DND-41 (cell line): Measurements from ENCODE around the gene ANK3.

Experiments used
- ATAC-seq: fragments of 200-7000 bp; cut with Tn5 transposase; 3 replicates; pipeline ENCODE4 v1.9.1; 2021; ENCODE audit warnings: low read depth; ENCODE audit not compliant: insufficient read depth
- DNase-seq: peaks from one replicate; pipeline ENCODE4 v3.0.0-alpha.2; 2020
- H2AFZ ChIP-seq: 2 replicates; pipeline ENCODE4 v1.6.0; 2012; ENCODE audit warnings: low read depth, low read length
- H3K27ac ChIP-seq: 2 replicates; pipeline ENCODE4 v1.5.1; 2012; ENCODE audit warnings: low read length, inconsistent platforms
- H3K27me3 ChIP-seq: fragments of 200-600 bp; sonication (generic); 2 replicates; pipeline ENCODE4 v1.6.0; 2012; ENCODE audit warnings: low read length, mild to moderate bottlenecking, inconsistent platforms; ENCODE audit not compliant: insufficient read depth, poor library complexity
- H3K36me3 ChIP-seq: 2 replicates; pipeline ENCODE4 v1.5.1; 2012; ENCODE audit warnings: low read length, inconsistent platforms; ENCODE audit not compliant: insufficient read depth
- H3K4me1 ChIP-seq: 2 replicates; pipeline ENCODE4 v1.5.1; 2012; ENCODE audit warnings: mild to moderate bottlenecking, low read length; ENCODE audit not compliant: insufficient read depth
- H3K4me2 ChIP-seq: 2 replicates; pipeline ENCODE4 v1.6.0; 2012; ENCODE audit warnings: mild to moderate bottlenecking, moderate library complexity, low read length, inconsistent platforms; ENCODE audit not compliant: insufficient read depth
- H3K4me3 ChIP-seq, 2 experiments: fragments of 200-600 bp in 1 of 2; shearing (Covaris generic) in 1 of 2; 2 replicates each; pipeline ENCODE4 v1.5.1; 2012 to 2016; ENCODE audit warnings: inconsistent platforms in 2 of 2, low read length in 2 of 2, mild to moderate bottlenecking in 2 of 2, low read depth in 1 of 2, moderate library complexity in 1 of 2
- H3K79me2 ChIP-seq: 2 replicates; pipeline ENCODE4 v1.6.0; 2012; ENCODE audit warnings: low read length, inconsistent platforms; ENCODE audit not compliant: insufficient read depth
- H3K9ac ChIP-seq: 2 replicates; pipeline ENCODE4 v1.6.0; 2012; ENCODE audit warnings: low read depth, mild to moderate bottlenecking, inconsistent platforms, low read length, moderate library complexity
- H3K9me3 ChIP-seq: 2 replicates; pipeline ENCODE4 v1.5.1; 2012; ENCODE audit warnings: low read length, moderate library complexity, mild to moderate bottlenecking, inconsistent platforms; ENCODE audit not compliant: insufficient read depth, severe bottlenecking
- H4K20me1 ChIP-seq: 2 replicates; pipeline ENCODE4 v1.6.0; 2012; ENCODE audit warnings: low read length; ENCODE audit not compliant: insufficient read depth
- EZH2 ChIP-seq: IDR thresholded peaks from 3 replicates; pipeline ENCODE4 v1.6.1; 2012; ENCODE audit warnings: borderline replicate concordance, low read depth, mild to moderate bottlenecking, moderate library complexity, low read length, inconsistent platforms; ENCODE audit not compliant: severe bottlenecking
- TF ChIP-seq, protein P1 (sequence below): IDR thresholded peaks from 2 replicates; pipeline ENCODE4 v1.5.1; 2012; ENCODE audit warnings: borderline replicate concordance, low read length, moderate library complexity, mild to moderate bottlenecking; ENCODE audit not compliant: poor library complexity, severe bottlenecking; ENCODE audit errors: extremely low read depth

The ANK3 gene

DNA sequence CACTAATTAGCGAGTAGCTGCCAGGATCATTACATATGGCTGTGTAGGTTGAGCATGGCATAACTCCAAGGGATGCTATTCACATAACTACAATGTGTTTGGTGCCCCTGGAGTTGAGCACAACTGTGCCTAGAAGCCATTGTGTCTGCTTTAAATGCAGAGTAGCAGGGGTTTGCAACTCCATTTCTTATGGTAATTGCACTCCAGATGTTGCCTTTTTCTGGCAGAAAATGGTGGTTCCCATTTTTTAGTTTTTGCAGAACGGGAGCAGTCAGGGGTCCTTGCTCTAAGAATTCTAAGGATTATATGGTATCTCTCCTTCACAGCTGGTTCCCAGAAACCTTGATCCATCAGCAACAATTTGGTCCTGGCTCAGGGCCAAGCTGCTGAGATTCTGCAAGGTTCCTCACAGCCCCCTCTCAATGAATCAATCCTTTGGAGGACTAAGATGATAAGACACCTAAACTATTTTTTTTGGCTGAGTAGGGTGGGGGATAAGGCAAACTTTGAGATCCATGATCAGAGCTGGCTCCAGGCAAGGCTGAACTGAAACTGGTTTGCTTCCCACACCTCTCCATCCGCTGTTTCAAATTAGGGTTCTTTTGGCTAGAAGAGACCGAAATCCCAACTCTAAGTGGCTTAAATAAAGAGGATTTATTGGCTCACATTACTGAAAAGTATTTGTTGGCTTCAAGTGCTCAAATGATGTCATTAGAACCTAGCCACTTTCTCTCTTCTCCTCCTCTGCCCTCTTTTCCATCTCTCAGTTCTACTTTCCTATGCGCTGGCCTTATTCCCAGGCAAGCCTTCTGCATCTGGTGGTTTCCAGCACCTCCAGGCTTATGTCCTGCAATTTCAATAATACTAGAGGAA lies 385.8 kb downstream of the ANK3 start:
- no peak for DNase-seq
- Histone ChIP-seq H3K4me3 (no peak overlapping the region), H3K27me3 (no peaks in the 10 kb centered on the region), H3K4me1 (no peaks in the 10 kb centered on the region), H3K36me3 (no peaks in the 10 kb centered on the region), H4K20me1 (no peaks in the 10 kb centered on the region), H3K79me2 (no peaks in the 10 kb centered on the region), H3K9ac (no peak overlapping the region), H3K9me3 (no peaks in the 10 kb centered on the region), H3K4me2 (no peak overlapping the region), H2AFZ (no peak overlapping the region), H3K27ac (no peak overlapping the region)
- TF ChIP-seq, protein P1, sequence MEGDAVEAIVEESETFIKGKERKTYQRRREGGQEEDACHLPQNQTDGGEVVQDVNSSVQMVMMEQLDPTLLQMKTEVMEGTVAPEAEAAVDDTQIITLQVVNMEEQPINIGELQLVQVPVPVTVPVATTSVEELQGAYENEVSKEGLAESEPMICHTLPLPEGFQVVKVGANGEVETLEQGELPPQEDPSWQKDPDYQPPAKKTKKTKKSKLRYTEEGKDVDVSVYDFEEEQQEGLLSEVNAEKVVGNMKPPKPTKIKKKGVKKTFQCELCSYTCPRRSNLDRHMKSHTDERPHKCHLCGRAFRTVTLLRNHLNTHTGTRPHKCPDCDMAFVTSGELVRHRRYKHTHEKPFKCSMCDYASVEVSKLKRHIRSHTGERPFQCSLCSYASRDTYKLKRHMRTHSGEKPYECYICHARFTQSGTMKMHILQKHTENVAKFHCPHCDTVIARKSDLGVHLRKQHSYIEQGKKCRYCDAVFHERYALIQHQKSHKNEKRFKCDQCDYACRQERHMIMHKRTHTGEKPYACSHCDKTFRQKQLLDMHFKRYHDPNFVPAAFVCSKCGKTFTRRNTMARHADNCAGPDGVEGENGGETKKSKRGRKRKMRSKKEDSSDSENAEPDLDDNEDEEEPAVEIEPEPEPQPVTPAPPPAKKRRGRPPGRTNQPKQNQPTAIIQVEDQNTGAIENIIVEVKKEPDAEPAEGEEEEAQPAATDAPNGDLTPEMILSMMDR, result no peak
- no peak for TF ChIP-seq EZH2
- no peak for ATAC-seq

DNA sequence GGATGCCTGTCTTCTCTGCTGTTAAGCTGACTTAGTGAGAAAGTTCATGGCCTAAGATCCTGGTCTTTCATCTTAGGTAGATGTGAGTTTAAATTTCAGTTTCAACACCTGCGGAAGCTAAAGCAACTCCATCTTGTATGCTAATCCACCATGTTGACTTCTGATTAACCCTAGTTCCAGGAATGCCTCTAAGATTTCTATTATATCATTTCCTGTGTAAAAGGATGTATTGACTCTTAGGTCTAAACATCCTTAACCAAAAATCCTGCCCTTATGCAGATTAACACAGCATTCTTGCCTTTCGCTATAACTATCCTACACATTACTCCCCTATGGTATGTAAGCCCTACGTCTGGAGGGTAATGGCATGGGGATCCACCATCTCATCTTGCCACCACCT lies 388.9 kb downstream of the ANK3 start:
- 0 out of 3 replicates have a peak, but pooled peaks have one; percentile 22 for ATAC-seq
- Histone ChIP-seq H3K9ac (no peak overlapping the region), H3K27ac (no peak overlapping the region), H2AFZ (no peak overlapping the region), H3K36me3 (no peaks in the 10 kb centered on the region), H3K4me3 (no peak overlapping the region), H3K4me1 (no peaks in the 10 kb centered on the region), H3K9me3 (no peaks in the 10 kb centered on the region), H3K27me3 (no peaks in the 10 kb centered on the region), H3K79me2 (no peaks in the 10 kb centered on the region), H3K4me2 (no peak overlapping the region), H4K20me1 (no peaks in the 10 kb centered on the region)
- TF ChIP-seq EZH2, result no peak
- TF ChIP-seq, protein P1, result no peak
- no peak for DNase-seq

DNA sequence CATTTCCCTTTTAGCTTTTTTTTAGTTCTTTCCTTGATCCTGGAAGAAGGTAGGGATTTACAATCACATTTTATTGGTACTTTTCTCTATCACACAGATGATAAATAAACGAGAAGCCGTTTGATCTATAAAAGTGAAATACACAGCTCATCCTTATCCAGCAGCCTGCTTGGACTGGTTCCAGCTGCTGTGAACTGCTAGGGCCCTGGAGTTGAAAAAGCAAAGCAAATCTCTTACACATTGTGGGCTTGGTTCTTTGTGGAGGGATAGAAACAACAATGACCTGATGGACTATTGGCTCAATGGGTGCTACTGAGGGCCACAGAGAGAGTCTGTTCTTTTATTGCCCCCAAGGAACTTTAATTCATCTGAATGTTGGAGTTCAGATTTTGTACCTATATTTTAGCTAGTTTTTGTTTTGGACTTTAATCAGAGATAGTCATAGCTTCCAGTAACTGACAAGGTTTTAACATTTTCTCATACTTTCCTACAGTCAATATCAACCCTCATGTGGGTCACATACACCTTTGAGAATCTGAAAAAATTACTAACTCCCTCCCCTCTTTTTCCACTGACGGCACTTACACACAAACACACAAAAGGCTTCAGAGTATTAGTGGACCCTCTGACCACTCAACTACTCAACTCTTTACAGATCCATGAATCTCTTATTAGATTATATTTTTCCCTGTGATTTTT lies 391.7 kb downstream of the ANK3 start:
- ATAC-seq (no peak), DNase-seq (no peak)
- Histone ChIP-seq H3K9ac (no peak overlapping the region), H3K27ac (no peak overlapping the region), H3K4me1 (no peaks in the 10 kb centered on the region), H3K4me3 (no peak overlapping the region), H4K20me1 (no peaks in the 10 kb centered on the region), H3K79me2 (no peaks in the 10 kb centered on the region), H3K27me3 (no peaks in the 10 kb centered on the region), H3K36me3 (no peaks in the 10 kb centered on the region), H3K9me3 (no peaks in the 10 kb centered on the region), H3K4me2 (no peak overlapping the region), H2AFZ (no peak overlapping the region)
- TF ChIP-seq EZH2, result no peak
- TF ChIP-seq, protein P1, result no peak
